ENCODE measurements around the gene DNAJC16. TPM values are rescaled to one million over a fixed set of nuclear protein-coding genes. Genes with fewer than 3 reads are reported as not detected.
"Not testable (repeated sequence)": the region's sequence is repeated elsewhere in the genome, so short reads cannot be mapped to it uniquely, and the experiment has no call there.

Gene DNAJC16
- total RNA-seq, 1 experiment from 2014 or later, result 8.1 TPM

GRCh38 chr1:15579683-15580047 is 53.0 kb downstream of the DNAJC16 start:
- DNase-seq (ENCODE audit: low spot score), result no peak

DNA sequence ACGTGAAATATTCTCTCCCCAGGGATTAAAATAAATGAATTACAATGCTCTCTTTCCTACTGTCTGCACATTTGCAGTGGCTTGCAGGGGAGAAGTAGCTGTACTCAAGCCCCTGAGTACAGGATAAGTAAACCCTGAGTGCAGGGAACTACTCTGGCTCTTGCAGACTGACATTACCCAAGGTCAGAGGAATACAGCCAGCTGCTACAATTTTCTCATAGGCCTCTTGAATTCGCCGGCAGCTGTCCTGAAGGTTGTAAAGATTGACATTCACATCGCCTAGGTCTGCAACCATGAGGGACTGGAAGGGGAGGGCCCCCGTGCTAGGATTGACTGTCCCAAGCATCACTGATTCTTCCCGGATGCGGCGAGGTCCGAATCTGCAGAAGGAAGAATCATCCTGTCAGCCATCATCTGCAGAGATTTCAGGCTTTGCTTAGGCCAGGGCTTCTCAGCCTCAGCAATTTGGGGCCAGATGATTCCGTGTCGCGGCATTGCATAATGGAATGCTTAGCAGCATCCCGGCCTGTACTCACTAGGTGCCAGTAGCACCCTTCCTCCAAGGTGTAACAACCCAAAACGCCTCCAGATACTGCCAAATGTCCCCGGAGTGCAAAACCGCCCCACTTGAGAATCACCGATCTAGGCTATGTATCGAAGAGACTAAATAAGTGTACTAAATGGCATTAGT is 56.5 kb downstream of the DNAJC16 start:
- DNase-seq (ENCODE audit: low spot score), result no peak

DNA sequence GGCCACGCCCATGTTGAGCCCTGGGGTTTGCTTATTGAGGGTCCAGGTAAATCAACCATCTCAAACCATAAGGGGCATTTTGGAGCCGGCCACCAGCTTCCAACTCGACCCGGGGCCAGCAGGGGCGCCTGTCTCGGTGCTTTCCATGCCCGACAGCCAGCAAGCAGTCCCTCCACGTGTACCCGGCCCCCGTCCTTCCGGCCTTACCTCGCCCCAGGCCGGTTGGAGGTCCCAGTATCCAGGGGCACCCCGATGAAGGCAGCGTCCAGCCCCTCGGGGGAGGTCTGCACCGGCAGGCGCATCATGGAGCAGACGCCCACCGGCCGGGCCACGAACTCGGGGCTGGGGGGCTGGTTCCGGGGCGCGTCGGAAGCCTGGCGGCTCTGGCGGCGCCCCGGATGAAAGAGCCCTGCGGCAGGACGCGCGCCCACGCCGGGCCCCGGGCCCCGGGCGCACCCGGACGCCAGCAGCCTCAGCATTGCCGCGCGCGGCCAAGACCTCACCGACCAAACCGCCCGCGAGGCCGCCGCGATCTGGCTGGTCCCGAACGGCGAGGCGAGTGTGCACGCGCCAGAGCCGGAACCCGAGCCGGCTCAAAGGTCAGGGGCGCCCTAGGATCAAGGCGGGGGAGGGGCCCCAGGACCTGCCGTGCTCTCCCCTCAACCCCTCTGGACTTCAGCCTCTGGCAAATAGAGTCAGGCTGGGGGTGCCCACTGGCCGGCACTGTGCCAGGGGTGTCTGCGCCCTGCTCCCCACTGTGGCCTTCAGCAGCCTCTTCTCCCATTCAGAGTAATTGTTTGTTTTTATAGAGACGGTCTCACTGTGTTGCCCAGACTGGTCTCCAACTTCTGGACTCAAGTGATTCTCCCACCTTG is 58.1 kb downstream of the DNAJC16 start, which contains the start of gene AGMAT:
Gene AGMAT, minus strand, starts transcription at position 563 of the 875 bp plus-strand sequence. Its CDS starts 84 bp downstream, at position 479.
- no peak for DNase-seq (ENCODE audit: low spot score)

- DNase-seq (ENCODE audit: low spot score), result no peak
These were observed 65.6 kb downstream of the DNAJC16 start for GRCh38 chr1:15592285-15592684.

GRCh38 chr1:15595809-15596617 is 69.4 kb downstream of the DNAJC16 start:
- DNase-seq (ENCODE audit: low spot score), result no peak

DNA sequence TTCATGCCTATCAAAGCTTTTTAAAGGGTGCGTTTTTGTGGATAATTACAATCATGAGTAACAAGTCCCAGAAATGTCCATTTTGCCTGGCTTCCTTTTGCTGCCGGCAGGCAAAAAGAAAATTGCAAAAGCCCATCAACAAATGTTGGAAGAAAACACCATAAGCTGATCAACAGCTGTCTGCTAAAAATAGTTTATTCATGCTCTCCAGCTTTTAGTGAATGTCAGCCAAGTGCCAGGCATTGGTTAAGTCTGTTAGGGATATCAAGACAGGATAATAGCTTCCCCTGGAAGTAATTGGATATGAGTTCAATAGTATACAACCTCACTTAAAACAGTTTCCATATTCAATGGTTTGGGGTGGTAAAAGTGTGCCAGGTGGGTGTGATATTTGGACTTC is 71.8 kb downstream of the DNAJC16 start:
- DNase-seq (ENCODE audit: low spot score), result no peak

DNA sequence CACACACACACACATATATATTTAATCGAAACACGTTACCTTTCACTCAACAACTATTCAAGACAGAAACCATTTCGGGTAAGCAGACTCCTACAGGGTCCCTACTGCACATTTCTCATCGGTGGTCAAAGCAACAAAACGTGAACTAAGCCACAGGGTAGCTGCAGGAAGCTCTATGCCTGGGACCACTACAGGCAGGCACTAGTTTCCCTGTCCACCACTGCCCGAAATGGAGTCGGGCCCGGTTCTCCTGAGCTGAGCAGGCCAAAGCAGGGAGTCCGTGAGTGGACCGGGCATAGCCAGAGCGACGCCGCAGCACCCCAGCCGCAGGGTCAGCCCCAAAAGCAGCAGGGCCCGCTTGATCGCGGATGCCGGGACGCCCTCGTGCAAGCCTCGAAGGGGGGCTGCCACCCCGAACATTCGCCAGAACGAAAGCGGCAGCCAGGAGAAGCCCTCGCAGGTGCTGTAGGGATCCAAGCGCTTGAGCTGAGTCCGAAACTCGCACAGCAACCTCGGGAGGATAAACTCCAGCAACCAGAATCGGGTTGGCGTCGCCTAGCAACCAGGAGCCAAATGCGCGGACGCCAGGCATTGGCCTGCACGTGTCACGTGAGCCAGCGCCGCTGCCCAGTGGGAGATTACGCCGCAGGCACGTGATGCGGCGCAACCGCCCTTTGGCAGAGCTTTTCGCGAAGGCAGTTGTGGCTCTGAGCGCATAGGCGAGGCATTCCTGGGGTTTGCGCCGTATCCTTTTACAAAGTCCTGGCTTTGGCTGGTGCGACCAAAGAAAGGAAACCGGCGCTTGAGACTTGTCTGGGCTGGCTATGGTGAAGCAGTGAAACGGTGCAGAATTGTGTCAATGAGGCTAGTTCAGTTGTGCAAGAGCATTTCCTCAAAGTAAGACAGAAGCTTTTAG is 76.7 kb downstream of the DNAJC16 start:
- peak; percentile 97 for DNase-seq (ENCODE audit: low spot score)

- DNase-seq (ENCODE audit: low spot score), result not testable (repeated sequence)
These were observed 77.3 kb downstream of the DNAJC16 start for GRCh38 chr1:15603966-15604282.

DNA sequence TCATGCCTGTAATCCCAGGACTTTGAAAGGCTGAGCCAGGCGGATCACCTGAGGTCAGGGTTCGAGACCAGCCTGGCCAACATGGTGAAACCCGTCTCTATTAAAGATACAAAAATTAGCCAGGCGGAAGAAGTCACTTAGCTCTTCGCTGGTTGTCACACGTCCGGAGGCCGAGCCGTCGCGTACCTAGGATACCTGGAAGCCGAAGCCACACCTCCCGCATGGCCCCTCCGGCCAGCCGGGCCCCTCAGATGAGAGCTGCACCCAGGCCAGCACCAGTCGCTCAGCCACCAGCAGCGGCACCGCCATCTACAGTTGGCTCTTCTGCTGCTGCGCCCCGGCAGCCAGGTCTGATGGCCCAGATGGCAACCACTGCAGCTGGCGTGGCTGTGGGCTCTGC is 77.8 kb downstream of the DNAJC16 start:
- DNase-seq (ENCODE audit: low spot score), result not testable (repeated sequence)

DNA sequence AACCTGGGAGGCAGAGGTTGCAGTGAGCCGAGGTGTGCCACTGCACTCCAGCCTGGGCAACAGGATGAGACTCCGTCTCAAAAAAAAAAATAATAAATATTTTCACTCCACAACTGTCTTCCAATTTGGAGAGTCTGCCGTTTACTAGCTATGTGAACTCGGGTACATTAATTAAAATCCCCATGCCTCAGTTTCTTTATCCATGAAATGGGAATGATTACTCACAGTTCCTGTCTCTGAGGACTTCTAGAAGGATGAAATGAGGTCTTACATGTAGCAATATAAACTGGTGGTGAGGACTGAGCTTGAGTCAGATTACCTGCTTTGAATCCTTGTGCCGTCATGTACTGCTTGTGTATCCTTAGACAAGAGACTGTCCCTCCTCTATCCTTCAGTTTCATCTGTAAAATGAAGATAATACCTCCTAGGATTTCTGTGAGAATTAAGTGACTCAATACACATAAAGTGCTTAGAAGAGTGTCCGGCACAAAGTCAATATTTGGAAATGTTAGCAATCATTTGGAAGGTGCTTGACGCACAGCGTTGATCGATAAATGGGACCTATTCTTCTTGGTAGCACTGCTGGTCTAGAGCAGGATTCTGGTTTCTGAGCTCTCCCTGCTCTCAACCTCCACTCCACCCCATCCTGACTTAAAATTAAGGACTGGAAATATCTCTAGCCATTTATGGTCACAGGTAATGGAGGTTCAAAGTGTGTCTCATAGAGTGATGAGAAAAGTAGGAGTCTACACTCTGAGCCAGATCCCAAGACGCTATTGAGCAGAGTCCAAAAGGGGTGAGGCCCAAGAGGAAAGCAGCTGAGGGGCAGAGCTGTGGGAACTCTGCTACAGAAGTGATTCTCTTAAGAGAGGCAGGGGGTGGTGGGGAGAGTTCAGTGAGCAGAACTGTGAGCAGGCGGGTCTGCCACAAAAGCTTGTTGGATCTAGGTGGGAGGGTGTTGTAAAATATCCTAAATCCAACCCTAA is 79.0 kb downstream of the DNAJC16 start:
- no peak for DNase-seq (ENCODE audit: low spot score)

DNA sequence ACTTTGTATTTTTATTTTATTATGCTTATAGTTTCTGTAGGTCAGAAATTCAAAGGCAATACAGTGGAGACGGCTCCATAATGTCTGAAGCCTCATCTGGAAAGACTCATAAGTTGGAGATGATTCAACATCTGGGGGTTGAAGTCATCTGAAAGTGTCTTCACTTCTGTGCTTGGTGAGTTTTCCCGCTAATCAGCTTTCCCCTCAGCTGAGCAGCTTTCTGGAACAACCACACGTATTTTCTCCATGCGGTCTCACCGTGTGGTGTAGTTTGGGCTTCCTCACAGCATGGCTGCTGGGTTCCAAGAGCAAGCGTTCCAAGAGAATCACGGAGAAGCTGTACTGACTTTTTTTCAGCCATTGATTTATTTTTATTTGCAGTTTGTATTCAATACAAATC is 83.0 kb downstream of the DNAJC16 start:
- no peak for DNase-seq (ENCODE audit: low spot score)

DNA sequence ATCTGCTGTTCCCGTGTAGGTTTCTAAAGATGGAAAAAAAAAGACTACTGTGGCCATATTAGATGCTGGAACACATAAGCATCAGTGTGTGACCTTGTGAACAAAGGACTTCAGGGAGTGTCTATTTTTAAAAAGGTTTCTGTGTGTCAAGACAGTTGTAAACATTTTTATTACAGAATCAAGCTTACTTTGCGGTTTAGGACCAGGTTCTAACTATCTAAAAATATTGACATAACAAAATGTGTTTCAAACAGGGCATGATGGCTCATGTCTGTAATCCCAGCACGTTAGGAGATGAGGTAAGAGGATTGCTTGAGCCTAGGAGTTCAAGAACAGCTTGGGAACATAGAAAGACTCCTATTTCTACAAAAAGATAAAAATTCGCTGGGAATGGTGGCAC is 83.5 kb downstream of the DNAJC16 start:
- no peak for DNase-seq (ENCODE audit: low spot score)

- peak; percentile 16 for DNase-seq (ENCODE audit: low spot score)
These were observed 89.9 kb downstream of the DNAJC16 start for GRCh38 chr1:15616373-15617172.

DNA sequence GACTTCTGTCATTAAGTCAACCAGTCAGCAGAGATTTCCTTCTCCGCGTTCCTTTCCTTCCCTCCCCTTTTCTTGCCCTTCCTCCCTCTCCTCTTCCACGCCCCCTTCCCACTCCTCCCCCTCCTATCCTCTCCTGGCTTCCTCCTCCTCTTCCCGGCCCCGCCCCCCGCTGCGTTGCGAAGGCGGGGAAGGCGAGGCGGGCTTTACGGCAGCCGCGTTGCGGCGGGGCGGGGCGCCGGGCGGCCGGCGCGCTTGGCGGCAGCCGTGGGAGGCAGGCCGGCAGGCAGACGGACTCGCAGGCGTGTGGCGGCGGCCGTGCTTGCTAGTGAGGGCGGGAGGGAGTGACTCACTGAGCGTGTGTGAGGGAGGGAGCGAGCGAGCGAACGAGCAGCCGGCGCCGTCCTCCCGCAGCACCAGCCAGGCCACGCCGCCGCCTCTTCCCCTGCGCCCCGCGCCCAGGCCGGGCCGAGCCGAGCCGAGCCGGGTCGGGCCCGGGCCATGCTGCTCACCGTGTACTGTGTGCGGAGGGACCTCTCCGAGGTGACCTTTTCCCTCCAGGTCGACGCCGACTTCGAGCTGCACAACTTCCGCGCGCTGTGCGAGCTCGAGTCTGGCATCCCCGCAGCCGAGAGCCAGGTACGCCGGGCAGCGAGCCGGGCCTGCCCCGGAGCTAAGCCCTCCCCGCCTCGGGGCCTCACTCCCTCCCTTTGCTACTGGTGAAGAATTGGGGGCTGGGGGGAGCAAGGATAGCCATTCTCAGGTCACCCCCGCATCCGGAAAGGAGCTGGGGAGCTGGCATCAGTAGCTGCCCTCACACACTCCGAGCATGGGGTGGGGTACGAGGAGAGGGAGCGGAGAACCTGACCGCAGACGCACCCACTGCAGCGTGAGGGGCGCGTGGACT is 90.8 kb downstream of the DNAJC16 start, which contains the start of gene DDI2:
Gene DDI2, plus strand, starts transcription at position 286 of the 904 bp plus-strand sequence. Its CDS starts 213 bp downstream, at position 499.
- DNase-seq (ENCODE audit: low spot score), result peak; percentile 96

DNA sequence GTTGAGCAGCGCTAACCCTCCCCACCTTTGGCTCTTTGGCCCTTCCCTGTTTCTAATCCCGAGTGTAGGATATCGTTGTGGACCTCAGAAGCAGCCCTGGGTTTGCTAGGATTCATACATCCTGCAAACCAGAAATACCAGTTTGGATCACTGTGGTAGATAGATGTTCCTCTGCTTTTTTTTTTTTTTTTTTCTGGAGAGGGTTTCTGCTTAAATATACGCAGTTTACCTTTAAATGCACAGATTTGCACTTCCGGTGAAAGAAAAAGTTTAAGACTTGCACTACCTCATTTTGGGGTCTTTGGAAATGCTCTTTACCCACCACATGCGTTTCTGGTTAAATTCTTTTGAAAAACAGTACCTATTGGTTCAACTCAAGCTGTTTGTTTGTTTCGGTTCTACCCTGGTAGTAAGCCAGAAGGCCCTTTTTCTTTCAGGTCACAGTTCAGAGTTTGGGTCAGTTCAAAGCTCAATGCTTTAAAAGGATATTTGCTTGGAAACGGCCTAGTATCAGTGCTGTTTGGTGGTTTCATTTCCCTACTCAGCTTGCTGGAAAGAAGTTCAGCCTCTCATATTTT is 91.5 kb downstream of the DNAJC16 start:
- DNase-seq (ENCODE audit: low spot score), result no peak

- no peak for DNase-seq (ENCODE audit: low spot score)
These were observed 92.2 kb downstream of the DNAJC16 start for GRCh38 chr1:15618655-15619525.

GRCh38 chr1:15620155-15620545 is 93.5 kb downstream of the DNAJC16 start:
- no peak for DNase-seq (ENCODE audit: low spot score)

All from H4 (cell line).